Measurements from ENCODE around the gene NFILZ.

Gene NFILZ

DNA sequence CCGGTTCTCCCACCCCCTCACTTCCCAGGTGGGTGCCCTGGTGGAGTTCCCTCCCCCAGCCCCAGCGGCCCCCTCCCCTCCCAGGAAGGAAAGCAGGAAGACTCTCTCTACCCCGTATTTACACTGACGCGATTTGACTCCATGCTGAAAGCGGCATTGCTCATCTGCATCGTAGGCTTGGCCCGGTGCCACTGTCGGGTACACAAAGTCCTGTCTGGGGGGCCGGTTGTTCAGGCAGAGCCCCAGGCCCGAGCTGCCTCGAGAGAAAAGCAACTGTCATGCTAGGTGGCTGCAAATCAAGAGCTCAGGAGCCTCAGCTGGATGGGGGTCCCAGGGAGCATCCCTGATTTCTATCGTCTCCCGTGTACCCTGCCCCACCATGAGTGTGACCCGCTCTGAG lies 34.8 kb upstream of the NFILZ start:
- no peak overlapping the region for H3K4me3 ChIP-seq (ENCODE audit: low read length)
- no peak overlapping the region for H3K9ac ChIP-seq (ENCODE audit: low read length)
- no peaks in the 10 kb centered on the region for H4K20me1 ChIP-seq (ENCODE audit: insufficient read depth, low read length)
- H2AFZ ChIP-seq (ENCODE audit: low read depth, low read length) = no peak overlapping the region
- H3K4me1 ChIP-seq (ENCODE audit: low read length) = peaks cover 7% of the 10 kb centered on the region; the same call in 1 of the 2 replicates
- H3K27ac ChIP-seq (ENCODE audit: low read length) = no peak overlapping the region
- no peaks in the 10 kb centered on the region for H3K27me3 ChIP-seq (ENCODE audit: low read depth, low read length)
- TF ChIP-seq EZH2phosphoT487 (IDR thresholded peaks at IDR 0.05; ENCODE audit: low read depth) = no peak
- TF ChIP-seq, protein P1, sequence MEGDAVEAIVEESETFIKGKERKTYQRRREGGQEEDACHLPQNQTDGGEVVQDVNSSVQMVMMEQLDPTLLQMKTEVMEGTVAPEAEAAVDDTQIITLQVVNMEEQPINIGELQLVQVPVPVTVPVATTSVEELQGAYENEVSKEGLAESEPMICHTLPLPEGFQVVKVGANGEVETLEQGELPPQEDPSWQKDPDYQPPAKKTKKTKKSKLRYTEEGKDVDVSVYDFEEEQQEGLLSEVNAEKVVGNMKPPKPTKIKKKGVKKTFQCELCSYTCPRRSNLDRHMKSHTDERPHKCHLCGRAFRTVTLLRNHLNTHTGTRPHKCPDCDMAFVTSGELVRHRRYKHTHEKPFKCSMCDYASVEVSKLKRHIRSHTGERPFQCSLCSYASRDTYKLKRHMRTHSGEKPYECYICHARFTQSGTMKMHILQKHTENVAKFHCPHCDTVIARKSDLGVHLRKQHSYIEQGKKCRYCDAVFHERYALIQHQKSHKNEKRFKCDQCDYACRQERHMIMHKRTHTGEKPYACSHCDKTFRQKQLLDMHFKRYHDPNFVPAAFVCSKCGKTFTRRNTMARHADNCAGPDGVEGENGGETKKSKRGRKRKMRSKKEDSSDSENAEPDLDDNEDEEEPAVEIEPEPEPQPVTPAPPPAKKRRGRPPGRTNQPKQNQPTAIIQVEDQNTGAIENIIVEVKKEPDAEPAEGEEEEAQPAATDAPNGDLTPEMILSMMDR (IDR thresholded peaks at IDR 0.05; ENCODE audit: low read depth, low read length) = no peak
- no peaks in the 10 kb centered on the region for H3K79me2 ChIP-seq (ENCODE audit: low read length)
- H3K9me3 ChIP-seq (ENCODE audit: insufficient read depth, low read length) = 0 out of 2 replicates have a peak, but pooled peaks cover 4% of the 10 kb centered on the region
- no peaks in the 10 kb centered on the region for H3K36me3 ChIP-seq (replicated peaks; ENCODE audit: low read depth, low read length)
- H3K4me2 ChIP-seq (ENCODE audit: low read length) = no peak overlapping the region

DNA sequence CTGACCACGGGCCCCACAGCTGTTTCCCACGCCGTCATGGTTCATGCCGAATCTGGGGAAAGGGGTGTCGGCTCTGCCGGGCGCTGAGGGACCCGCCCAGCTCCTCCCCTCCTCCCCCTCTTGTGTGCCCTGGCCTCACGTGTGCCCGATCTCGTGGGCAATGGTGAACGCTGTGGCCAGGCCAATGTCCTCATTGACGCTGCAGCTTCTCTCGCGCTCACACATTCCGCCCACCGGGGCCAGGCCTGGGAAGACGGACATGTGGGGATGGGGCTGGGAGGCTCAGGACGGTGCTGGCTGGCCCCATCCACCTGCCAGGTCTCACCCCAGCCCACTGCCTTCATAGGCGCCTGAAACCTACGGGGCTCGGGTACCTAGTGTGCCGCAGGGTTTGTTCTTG lies 34.3 kb upstream of the NFILZ start:
- Histone ChIP-seq H3K4me1 (ENCODE audit: low read length) (peaks cover 7% of the 10 kb centered on the region; the same call in 1 of the 2 replicates), H3K4me3 (ENCODE audit: low read length) (no peak overlapping the region), H3K4me2 (ENCODE audit: low read length) (no peak overlapping the region)

DNA sequence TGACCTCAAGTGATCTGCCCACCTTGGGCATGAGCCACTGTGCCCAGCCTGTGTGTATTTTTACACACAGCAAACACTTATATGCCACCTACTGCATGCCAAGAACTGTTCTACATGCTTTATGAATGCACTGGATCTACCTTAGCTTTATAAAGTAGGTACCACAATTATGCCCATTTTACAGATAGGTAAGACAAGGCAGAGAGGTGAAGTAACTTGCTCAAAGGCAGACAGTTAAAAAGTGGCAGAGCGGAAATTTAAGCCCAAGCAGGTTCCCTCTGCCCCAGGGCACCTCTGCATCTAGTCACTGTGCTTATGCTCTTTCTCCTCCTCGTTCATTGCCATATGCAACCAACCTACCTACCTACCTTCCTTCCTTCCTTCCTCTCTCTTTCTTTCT lies 30.4 kb upstream of the NFILZ start:
- H3K4me2 ChIP-seq (ENCODE audit: low read length) = no peak overlapping the region
- no peak overlapping the region for H3K9ac ChIP-seq (ENCODE audit: low read length)
- no peak overlapping the region for H3K27ac ChIP-seq (ENCODE audit: low read length)
- TF ChIP-seq, protein P1 (IDR thresholded peaks at IDR 0.05; ENCODE audit: low read depth, low read length) = no peak
- no peak for TF ChIP-seq EZH2phosphoT487 (IDR thresholded peaks at IDR 0.05; ENCODE audit: low read depth)
- no peaks in the 10 kb centered on the region for H3K36me3 ChIP-seq (replicated peaks; ENCODE audit: low read depth, low read length)
- H3K79me2 ChIP-seq (ENCODE audit: low read length) = no peaks in the 10 kb centered on the region
- H3K27me3 ChIP-seq (ENCODE audit: low read depth, low read length) = no peaks in the 10 kb centered on the region
- no peaks in the 10 kb centered on the region; the same call in 1 of the 2 replicates for H3K9me3 ChIP-seq (ENCODE audit: insufficient read depth, low read length)
- peaks cover 7% of the 10 kb centered on the region; the same call in 1 of the 2 replicates for H3K4me1 ChIP-seq (ENCODE audit: low read length)
- H4K20me1 ChIP-seq (ENCODE audit: insufficient read depth, low read length) = no peaks in the 10 kb centered on the region
- no peak overlapping the region for H2AFZ ChIP-seq (ENCODE audit: low read depth, low read length)
- no peak overlapping the region for H3K4me3 ChIP-seq (ENCODE audit: low read length)

More for the DNA sequence above, 34.3 kb upstream of the NFILZ start:
- H3K27ac ChIP-seq (ENCODE audit: low read length) = no peak overlapping the region
- no peaks in the 10 kb centered on the region for H3K27me3 ChIP-seq (ENCODE audit: low read depth, low read length)
- TF ChIP-seq EZH2phosphoT487 (IDR thresholded peaks at IDR 0.05; ENCODE audit: low read depth) = no peak
- TF ChIP-seq, protein P1 (IDR thresholded peaks at IDR 0.05; ENCODE audit: low read depth, low read length) = no peak
- no peak overlapping the region for H2AFZ ChIP-seq (ENCODE audit: low read depth, low read length)
- no peaks in the 10 kb centered on the region for H4K20me1 ChIP-seq (ENCODE audit: insufficient read depth, low read length)
- H3K9me3 ChIP-seq (ENCODE audit: insufficient read depth, low read length) = 0 out of 2 replicates have a peak, but pooled peaks cover 4% of the 10 kb centered on the region
- H3K36me3 ChIP-seq (replicated peaks; ENCODE audit: low read depth, low read length) = no peaks in the 10 kb centered on the region
- no peaks in the 10 kb centered on the region for H3K79me2 ChIP-seq (ENCODE audit: low read length)
- H3K9ac ChIP-seq (ENCODE audit: low read length) = no peak overlapping the region

DNA sequence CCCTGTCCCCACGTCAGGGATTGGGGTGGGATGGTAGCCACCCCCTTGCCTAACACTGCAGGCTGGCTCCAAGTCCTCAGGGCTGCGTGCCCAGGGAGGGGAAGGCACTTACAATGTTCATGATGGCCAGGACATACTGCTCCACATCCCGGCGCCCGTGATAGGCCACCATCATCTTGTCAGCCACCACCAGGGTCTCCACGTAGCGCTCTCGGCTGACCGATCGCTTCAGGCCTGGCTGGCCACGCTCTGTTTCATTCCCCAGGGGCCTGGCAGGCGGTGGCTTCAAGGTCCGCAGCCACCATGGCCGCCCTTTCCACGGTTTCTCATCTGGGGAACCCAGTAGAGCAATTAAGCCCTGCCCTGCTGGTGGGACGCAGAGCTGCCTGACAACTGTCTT lies 29.6 kb upstream of the NFILZ start:
- no peak overlapping the region for H2AFZ ChIP-seq (ENCODE audit: low read depth, low read length)
- no peaks in the 10 kb centered on the region for H4K20me1 ChIP-seq (ENCODE audit: insufficient read depth, low read length)
- H3K4me3 ChIP-seq (ENCODE audit: low read length) = no peak overlapping the region
- H3K9me3 ChIP-seq (ENCODE audit: insufficient read depth, low read length) = no peaks in the 10 kb centered on the region; the same call in 1 of the 2 replicates
- H3K36me3 ChIP-seq (replicated peaks; ENCODE audit: low read depth, low read length) = no peaks in the 10 kb centered on the region
- H3K4me2 ChIP-seq (ENCODE audit: low read length) = no peak overlapping the region
- peaks cover 7% of the 10 kb centered on the region; the same call in 1 of the 2 replicates for H3K4me1 ChIP-seq (ENCODE audit: low read length)
- no peak overlapping the region for H3K9ac ChIP-seq (ENCODE audit: low read length)
- no peaks in the 10 kb centered on the region for H3K79me2 ChIP-seq (ENCODE audit: low read length)
- no peak overlapping the region for H3K27ac ChIP-seq (ENCODE audit: low read length)
- TF ChIP-seq EZH2phosphoT487 (IDR thresholded peaks at IDR 0.05; ENCODE audit: low read depth) = no peak
- TF ChIP-seq, protein P1 (IDR thresholded peaks at IDR 0.05; ENCODE audit: low read depth, low read length) = no peak
- no peaks in the 10 kb centered on the region for H3K27me3 ChIP-seq (ENCODE audit: low read depth, low read length)
